Neuron (in vitro differentiated cells): ENCODE measurements around the gene PERCC1.
"Not testable (repeated sequence)": the region's sequence is repeated elsewhere in the genome, so short reads cannot be mapped to it uniquely, and the experiment has no call there.

ENCODE experiments used
- H2AFZ ChIP-seq: one replicate; pipeline ENCODE4 v1.6.1; 2013; ENCODE audit warnings: low read depth, mild to moderate bottlenecking, inconsistent platforms, low read length, moderate library complexity
- H3K27me3 ChIP-seq: one replicate; pipeline ENCODE4 v1.6.1; 2013; ENCODE audit warnings: low read length; ENCODE audit not compliant: insufficient read depth
- H3K36me3 ChIP-seq: one replicate; pipeline ENCODE4 v1.6.1; 2013; ENCODE audit warnings: low read length; ENCODE audit not compliant: insufficient read depth
- H3K4me1 ChIP-seq: one replicate; pipeline ENCODE4 v1.6.1; 2013; ENCODE audit warnings: low read length; ENCODE audit not compliant: insufficient read depth
- H3K4me3 ChIP-seq: 2 replicates; pipeline ENCODE4 v1.5.1; 2013; ENCODE audit warnings: mild to moderate bottlenecking, low read length, moderate library complexity
- H3K9me3 ChIP-seq: one replicate; pipeline ENCODE4 v1.6.1; 2013; ENCODE audit warnings: low read length

Gene PERCC1

GRCh38 chr16:1464196-1464893, 33.5 kb downstream of the PERCC1 start:
- H3K9me3 ChIP-seq, result no peaks in the 10 kb centered on the region
- H3K4me1 ChIP-seq, result no peaks in the 10 kb centered on the region
- peaks cover 20% of the 10 kb centered on the region for H3K36me3 ChIP-seq
- no peak overlapping the region for H2AFZ ChIP-seq
- no peak overlapping the region for H3K4me3 ChIP-seq
- no peaks in the 10 kb centered on the region for H3K27me3 ChIP-seq

DNA sequence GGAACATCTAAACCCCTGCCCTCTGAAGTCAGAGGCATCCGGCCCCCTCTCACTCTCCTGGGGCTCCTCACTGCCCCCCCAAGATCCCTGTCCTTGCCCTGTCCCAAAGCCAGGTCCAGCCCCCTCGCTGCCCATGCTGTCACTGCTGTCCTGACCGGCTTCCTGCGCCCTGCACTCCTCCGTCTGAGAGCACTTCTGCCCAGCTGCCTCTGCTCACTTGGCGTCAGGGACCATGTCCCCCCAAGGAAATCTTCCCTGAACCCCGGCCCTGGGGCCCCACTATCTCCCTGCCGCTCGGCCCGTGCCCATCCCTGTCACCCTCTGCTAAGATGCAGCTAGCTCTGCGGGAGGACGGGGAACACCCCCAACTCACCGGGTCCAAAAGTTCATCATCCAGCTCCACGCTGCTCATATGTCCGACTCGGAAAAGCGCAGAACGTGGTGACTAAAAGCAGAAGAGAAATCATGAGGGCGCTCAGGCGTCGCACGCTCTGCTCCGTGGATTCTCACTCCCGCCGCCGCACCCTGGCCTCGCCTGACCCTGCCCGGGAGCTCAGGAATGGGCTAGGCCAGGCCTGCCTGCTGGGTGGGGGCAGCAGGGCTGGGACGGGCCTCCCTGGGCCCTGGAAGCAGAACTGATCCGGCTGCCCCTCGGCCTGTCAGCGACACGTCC, 34.2 kb downstream of the PERCC1 start:
- Histone ChIP-seq H3K4me3 (no peak overlapping the region), H3K36me3 (peaks cover 20% of the 10 kb centered on the region), H3K27me3 (no peaks in the 10 kb centered on the region), H3K4me1 (no peaks in the 10 kb centered on the region), H3K9me3 (no peaks in the 10 kb centered on the region), H2AFZ (no peak overlapping the region)

DNA sequence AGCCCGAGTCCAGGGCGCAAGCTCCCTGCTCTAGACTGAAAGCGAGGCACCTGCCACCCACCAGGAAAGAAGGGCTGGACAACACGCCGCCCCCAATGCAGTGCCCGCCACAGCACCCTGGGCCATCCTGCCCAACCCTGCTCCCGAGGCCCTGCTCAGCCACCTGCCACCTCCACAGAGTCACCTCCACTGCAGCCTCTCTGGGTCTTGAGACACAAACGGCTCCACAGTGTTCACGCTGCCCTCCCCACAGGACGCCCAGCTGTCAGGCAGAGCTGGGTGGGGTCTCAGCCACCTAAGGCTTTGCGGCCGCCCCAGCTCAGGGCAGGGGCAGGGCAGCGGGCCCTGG, 34.7 kb downstream of the PERCC1 start:
- no peaks in the 10 kb centered on the region for H3K27me3 ChIP-seq
- no peak overlapping the region for H3K4me3 ChIP-seq
- peaks cover 15% of the 10 kb centered on the region for H3K36me3 ChIP-seq
- no peaks in the 10 kb centered on the region for H3K4me1 ChIP-seq
- no peak overlapping the region for H2AFZ ChIP-seq
- H3K9me3 ChIP-seq, result no peaks in the 10 kb centered on the region

DNA sequence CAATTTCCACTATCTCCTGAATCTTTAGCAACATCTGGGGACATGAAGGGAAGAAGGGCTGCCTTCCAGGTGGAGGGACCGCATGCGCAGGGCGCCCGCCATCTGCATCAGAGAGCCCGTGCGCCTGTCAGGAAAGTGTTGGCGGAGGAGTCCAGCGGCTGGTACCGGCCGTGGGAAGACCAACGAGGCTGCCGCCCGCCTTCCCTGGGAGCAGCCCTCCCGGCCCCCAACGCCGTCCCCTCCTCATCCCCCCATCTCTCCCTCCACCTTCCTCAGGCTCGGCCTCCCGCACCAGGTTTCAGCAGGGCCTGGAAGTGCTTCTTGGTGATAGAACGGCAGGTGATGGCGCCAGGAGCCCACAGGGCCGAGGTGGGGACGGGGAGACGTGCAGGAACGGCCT, 35.2 kb downstream of the PERCC1 start:
- Histone ChIP-seq H3K27me3 (no peaks in the 10 kb centered on the region), H3K9me3 (no peaks in the 10 kb centered on the region)

DNA sequence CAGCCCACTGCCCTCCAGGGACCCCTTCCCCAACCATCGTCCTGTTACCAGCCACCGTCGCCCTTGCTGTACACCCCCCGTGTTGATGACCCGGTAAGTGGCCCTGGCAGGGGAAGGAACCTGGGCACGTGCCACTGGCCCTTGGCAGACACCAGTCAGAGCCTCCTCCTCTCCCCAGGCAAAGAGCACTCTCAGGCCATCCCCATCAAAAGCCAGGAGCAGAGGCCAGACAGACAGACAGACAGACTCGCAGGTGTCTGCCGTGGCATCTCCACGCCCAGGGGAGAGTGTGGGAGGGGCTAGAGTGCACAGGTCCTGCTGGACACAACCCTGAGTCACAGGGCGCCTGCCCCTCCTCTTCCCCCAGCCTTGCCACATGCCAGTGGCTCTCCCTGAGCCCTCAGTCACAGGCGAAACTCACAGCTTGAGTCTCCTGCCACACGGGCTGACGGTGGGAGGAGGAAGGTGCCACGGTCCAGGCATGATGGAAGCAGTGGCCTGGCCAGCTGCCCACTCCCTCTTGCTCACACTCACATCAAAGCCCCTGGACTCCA, 36.2 kb downstream of the PERCC1 start:
- no peak overlapping the region for H3K4me3 ChIP-seq
- no peaks in the 10 kb centered on the region for H3K9me3 ChIP-seq
- no peak overlapping the region for H2AFZ ChIP-seq
- H3K36me3 ChIP-seq, result peaks cover 6% of the 10 kb centered on the region
- no peaks in the 10 kb centered on the region for H3K4me1 ChIP-seq
- H3K27me3 ChIP-seq, result no peaks in the 10 kb centered on the region

More for the DNA sequence above, 35.2 kb downstream of the PERCC1 start:
- Histone ChIP-seq H2AFZ (no peak overlapping the region), H3K4me3 (no peak overlapping the region), H3K36me3 (peaks cover 10% of the 10 kb centered on the region), H3K4me1 (no peaks in the 10 kb centered on the region)

- H3K9me3 ChIP-seq, result no peaks in the 10 kb centered on the region
- no peaks in the 10 kb centered on the region for H3K27me3 ChIP-seq
- no peaks in the 10 kb centered on the region for H3K4me1 ChIP-seq
- no peak overlapping the region for H3K4me3 ChIP-seq
- H3K36me3 ChIP-seq, result no peaks in the 10 kb centered on the region
- H2AFZ ChIP-seq, result no peak overlapping the region
These were observed 37.5 kb downstream of the PERCC1 start for GRCh38 chr16:1468426-1468810.

GRCh38 chr16:1469141-1469540, 38.3 kb downstream of the PERCC1 start:
- not testable (repeated sequence) for H3K27me3 ChIP-seq, H2AFZ ChIP-seq, H3K4me3 ChIP-seq, H3K9me3 ChIP-seq, H3K4me1 ChIP-seq, H3K36me3 ChIP-seq

GRCh38 chr16:1469693-1470201, 38.9 kb downstream of the PERCC1 start:
- Histone ChIP-seq H3K27me3 (no peaks in the 10 kb centered on the region), H3K4me3 (no peak overlapping the region), H3K4me1 (peaks cover 10% of the 10 kb centered on the region), H3K9me3 (no peaks in the 10 kb centered on the region), H3K36me3 (no peaks in the 10 kb centered on the region), H2AFZ (no peak overlapping the region)

DNA sequence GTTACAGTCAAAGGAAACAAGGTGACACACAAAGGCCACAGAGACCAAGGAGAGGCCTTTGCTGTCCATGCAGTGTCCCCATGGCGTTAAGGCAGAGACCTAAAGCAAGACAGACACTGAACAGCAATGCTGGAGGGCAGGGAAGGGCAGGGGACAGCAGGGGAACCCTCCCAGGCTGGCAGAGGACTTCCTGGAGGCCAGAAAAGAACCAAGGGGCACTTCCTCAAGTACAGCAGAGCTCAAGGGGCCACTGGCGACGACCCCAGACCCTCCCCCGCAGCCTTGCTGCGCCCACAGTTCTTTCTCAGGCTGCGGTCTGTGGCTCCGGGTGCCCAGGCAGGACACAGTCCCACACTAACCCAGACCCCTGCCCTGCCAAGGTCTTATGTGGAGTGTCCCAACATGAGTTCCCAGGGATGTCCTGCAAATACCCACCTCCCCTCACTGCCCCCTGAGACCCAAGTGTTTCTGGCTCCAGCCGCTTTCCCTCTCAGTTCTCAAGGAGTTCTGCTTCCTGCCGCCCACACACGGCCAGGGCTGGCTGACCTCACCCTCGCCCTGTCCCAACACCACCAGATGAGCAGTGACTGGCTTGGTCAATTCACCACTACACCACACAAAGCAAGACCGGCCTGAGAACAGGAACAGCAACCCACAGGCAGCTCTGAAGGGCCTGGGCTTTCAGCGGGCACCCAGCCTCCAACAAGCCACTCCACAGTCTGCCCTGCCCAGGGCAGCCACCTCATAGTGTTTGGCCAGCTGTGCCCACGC, 39.8 kb downstream of the PERCC1 start:
- Histone ChIP-seq H3K9me3 (no peaks in the 10 kb centered on the region), H3K27me3 (no peaks in the 10 kb centered on the region), H3K4me3 (no peak overlapping the region), H2AFZ (no peak overlapping the region), H3K36me3 (no peaks in the 10 kb centered on the region), H3K4me1 (peaks cover 12% of the 10 kb centered on the region)

- H3K4me3 ChIP-seq, result no peak overlapping the region
- H2AFZ ChIP-seq, result no peak overlapping the region
- H3K9me3 ChIP-seq, result no peaks in the 10 kb centered on the region
- peaks cover 12% of the 10 kb centered on the region for H3K4me1 ChIP-seq
- no peaks in the 10 kb centered on the region for H3K36me3 ChIP-seq
- H3K27me3 ChIP-seq, result no peaks in the 10 kb centered on the region
These were observed 40.8 kb downstream of the PERCC1 start for GRCh38 chr16:1471569-1472194.

GRCh38 chr16:1472974-1473373, 42.1 kb downstream of the PERCC1 start:
- peaks cover 12% of the 10 kb centered on the region for H3K4me1 ChIP-seq
- no peak overlapping the region for H3K4me3 ChIP-seq
- no peak overlapping the region for H2AFZ ChIP-seq
- no peaks in the 10 kb centered on the region for H3K27me3 ChIP-seq
- H3K36me3 ChIP-seq, result no peaks in the 10 kb centered on the region
- no peaks in the 10 kb centered on the region for H3K9me3 ChIP-seq

DNA sequence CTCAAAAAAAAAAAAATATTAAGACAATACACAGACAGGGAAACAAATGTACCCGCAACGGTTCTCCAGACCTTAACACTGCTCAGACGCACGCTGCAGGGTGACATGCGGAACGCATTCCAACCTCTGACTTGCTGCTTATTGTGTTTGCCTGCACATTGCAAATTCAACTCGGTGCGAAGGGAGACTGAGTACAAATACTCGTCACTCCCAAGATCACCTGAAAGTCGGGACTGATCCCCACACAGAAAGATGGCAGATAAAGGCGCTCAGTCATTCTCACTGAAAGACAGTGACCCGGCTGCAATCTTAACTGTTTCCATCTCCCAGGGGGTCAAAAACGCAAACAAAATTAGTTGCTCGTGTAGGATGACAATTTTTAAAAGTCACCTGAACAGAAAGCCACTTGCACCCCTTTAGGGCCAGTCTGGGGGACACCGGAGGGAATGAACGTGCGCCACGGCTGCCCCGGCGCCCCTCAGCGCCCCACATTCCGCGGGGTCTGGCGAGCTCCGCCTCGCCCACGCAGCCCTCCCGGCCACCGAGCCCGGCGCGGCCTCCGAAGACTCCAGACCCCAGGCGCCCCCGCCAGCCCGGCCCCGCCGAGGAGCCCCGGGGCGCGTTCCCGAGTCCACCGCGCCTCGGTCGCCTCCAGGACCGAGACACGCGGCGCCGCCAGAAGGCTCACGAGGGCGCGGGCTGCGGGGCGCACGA, 43.4 kb downstream of the PERCC1 start:
- Histone ChIP-seq H3K36me3 (no peaks in the 10 kb centered on the region), H2AFZ (peak overlapping the region; percentile 95), H3K4me3 (peak overlapping the region; percentile 89), H3K27me3 (no peaks in the 10 kb centered on the region), H3K9me3 (no peaks in the 10 kb centered on the region), H3K4me1 (peaks cover 12% of the 10 kb centered on the region)
